SK-N-SH treated with all-trans-retinoic acid at 6 μM for 48 hours (cell line): ENCODE data around the gene SDK2.

ENCODE experiments used
- ESRRG ChIP-seq: fragments of 250-450 bp; sonication (Bioruptor Pico); IDR thresholded peaks from 2 replicates; pipeline ENCODE4 v1.6.1; 2021; ENCODE audit warnings: mild to moderate bottlenecking
- ISL1 ChIP-seq: fragments of 250-450 bp; sonication (Bioruptor Pico); IDR thresholded peaks from 2 replicates; pipeline ENCODE4 v2.1.2; 2022; ENCODE audit warnings: mild to moderate bottlenecking, moderate library complexity
- TOX ChIP-seq: fragments of 250-450 bp; sonication (Bioruptor Pico); IDR thresholded peaks from 2 replicates; pipeline ENCODE4 v1.8.0; 2021; ENCODE audit warnings: mild to moderate bottlenecking, moderate library complexity, borderline replicate concordance
- TSHZ2 ChIP-seq: fragments of 250-450 bp; sonication (Bioruptor Pico); IDR thresholded peaks from 2 replicates; pipeline ENCODE4 v1.5.0; 2020; ENCODE audit warnings: mild to moderate bottlenecking, moderate library complexity
- ZNF565 ChIP-seq: fragments of 450-650 bp; formaldehyde crosslinking; conservative IDR thresholded peaks from 2 replicates; pipeline ENCODE4 v1.5.0; 2020; ENCODE audit warnings: low read depth, mild to moderate bottlenecking, moderate library complexity
- ZNF8 ChIP-seq: fragments of 450-650 bp; formaldehyde crosslinking; IDR thresholded peaks from 2 replicates; pipeline ENCODE4 v1.5.0; 2020; ENCODE audit warnings: mild to moderate bottlenecking, moderate library complexity

- no peak for TF ChIP-seq ISL1 (CRISPR knock-in tag)
- TF ChIP-seq ESRRG (CRISPR knock-in tag) = no peak
- TF ChIP-seq ZNF565 (CRISPR knock-in tag) = no peak
- TF ChIP-seq TOX (CRISPR knock-in tag) = no peak
- no peak for TF ChIP-seq TSHZ2 (CRISPR knock-in tag)
- no peak for TF ChIP-seq ZNF8
Measured at GRCh38 chr17:73311428-73311780, 332.8 kb downstream of the SDK2 start.
